Measurements from ENCODE around the gene ARHGEF7.

DNA sequence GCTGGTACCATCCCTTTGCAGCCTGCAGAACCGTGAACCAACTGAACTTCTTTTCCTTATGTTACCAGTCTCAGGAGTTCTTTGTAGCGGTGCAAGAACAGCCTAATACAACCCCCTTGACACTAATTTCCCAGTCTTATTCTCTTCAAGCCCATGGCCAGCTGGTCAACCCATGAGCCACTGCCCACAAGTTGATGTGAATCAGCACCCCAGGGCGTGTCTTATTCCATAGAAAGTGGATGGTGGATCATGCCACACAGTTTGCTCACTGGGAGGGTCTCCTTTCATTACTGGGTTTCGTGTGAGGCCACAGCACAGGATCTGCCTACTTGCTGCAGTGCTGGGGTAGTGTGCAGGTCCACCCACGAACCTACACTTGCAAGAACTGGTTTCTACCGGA is 232.3 kb downstream of the ARHGEF7 start:
- TF ChIP-seq, protein P1, sequence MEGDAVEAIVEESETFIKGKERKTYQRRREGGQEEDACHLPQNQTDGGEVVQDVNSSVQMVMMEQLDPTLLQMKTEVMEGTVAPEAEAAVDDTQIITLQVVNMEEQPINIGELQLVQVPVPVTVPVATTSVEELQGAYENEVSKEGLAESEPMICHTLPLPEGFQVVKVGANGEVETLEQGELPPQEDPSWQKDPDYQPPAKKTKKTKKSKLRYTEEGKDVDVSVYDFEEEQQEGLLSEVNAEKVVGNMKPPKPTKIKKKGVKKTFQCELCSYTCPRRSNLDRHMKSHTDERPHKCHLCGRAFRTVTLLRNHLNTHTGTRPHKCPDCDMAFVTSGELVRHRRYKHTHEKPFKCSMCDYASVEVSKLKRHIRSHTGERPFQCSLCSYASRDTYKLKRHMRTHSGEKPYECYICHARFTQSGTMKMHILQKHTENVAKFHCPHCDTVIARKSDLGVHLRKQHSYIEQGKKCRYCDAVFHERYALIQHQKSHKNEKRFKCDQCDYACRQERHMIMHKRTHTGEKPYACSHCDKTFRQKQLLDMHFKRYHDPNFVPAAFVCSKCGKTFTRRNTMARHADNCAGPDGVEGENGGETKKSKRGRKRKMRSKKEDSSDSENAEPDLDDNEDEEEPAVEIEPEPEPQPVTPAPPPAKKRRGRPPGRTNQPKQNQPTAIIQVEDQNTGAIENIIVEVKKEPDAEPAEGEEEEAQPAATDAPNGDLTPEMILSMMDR (conservative IDR thresholded peaks at IDR 0.05): no peak
- no peak for TF ChIP-seq ZFX (IDR thresholded peaks at IDR 0.05)

Measured in C4-2B (cell line).